Karpas-422 (cell line): ENCODE results near the gene UBAP1L. TPM values are rescaled to one million over a fixed set of nuclear protein-coding genes. Genes with fewer than 3 reads are reported as not detected.

Experiments
- DNase-seq: peaks from one replicate; pipeline ENCODE4 v3.0.0-alpha.2; 2015
- H2AFZ ChIP-seq: fragments of 200-600 bp; sonication (generic); 2 replicates; pipeline ENCODE4 v1.6.1; 2014; ENCODE audit warnings: antibody characterized with exemption, low read length, mixed read lengths
- H3K27ac ChIP-seq: fragments of 200-600 bp; sonication (generic); 2 replicates; pipeline ENCODE4 v1.5.1; 2014; ENCODE audit warnings: mild to moderate bottlenecking, low read length, moderate library complexity
- H3K27me3 ChIP-seq: fragments of 200-600 bp; sonication (generic); 2 replicates; pipeline ENCODE4 v1.6.1; 2014; ENCODE audit warnings: low read length, mixed read lengths
- H3K36me3 ChIP-seq: fragments of 200-600 bp; sonication (generic); 2 replicates; pipeline ENCODE4 v1.6.1; 2014; ENCODE audit warnings: low read length, mixed read lengths; ENCODE audit not compliant: insufficient read depth
- H3K4me1 ChIP-seq: fragments of 200-600 bp; sonication (generic); 2 replicates; pipeline ENCODE4 v1.6.1; 2014; ENCODE audit warnings: mild to moderate bottlenecking, low read length, mixed read lengths
- H3K4me2 ChIP-seq: fragments of 200-600 bp; sonication (generic); 2 replicates; pipeline ENCODE4 v1.6.1; 2014; ENCODE audit warnings: low read length, low read depth, mild to moderate bottlenecking; ENCODE audit not compliant: poor library complexity, severe bottlenecking
- H3K4me3 ChIP-seq: fragments of 200-600 bp; sonication (generic); 2 replicates; pipeline ENCODE4 v1.5.1; 2014; ENCODE audit warnings: mild to moderate bottlenecking, antibody characterized with exemption, low read length, mixed read lengths
- H3K79me2 ChIP-seq: fragments of 200-600 bp; sonication (generic); 2 replicates; pipeline ENCODE4 v1.6.1; 2014; ENCODE audit warnings: mild to moderate bottlenecking, low read length, mixed read lengths
- H3K9ac ChIP-seq: fragments of 200-600 bp; sonication (generic); 2 replicates; pipeline ENCODE4 v1.6.0; 2014; ENCODE audit warnings: low read length
- H3K9me2 ChIP-seq: fragments of 200-600 bp; sonication (generic), shearing (Covaris generic); replicated peaks from 2 replicates; pipeline ENCODE4 v1.6.0; 2014; ENCODE audit warnings: mild to moderate bottlenecking, low read length, moderate library complexity; ENCODE audit not compliant: insufficient read depth
- H3K9me3 ChIP-seq: fragments of 300-700, 200-600 bp; sonication (generic); 2 replicates; pipeline ENCODE4 v1.6.1; 2014; ENCODE audit warnings: low read length, mixed read lengths
- H4K20me1 ChIP-seq: fragments of 200-600 bp; sonication (generic); 2 replicates; pipeline ENCODE4 v1.6.1; 2014; ENCODE audit warnings: mild to moderate bottlenecking, antibody characterized with exemption, low read length, low read depth; ENCODE audit not compliant: insufficient read depth
- small RNA-seq: library from RNA; depleted of rRNA; stranded (forward); fragments of <200 nt; gene quantifications from one replicate; pipeline ENCODE3, GENCODE V24; 2014
- total RNA-seq: library from RNA; depleted of rRNA; stranded (reverse); fragments of >200 nt; shearing (Covaris generic); gene quantifications from 2 replicates; pipeline ENCODE4 v1.2.3, GENCODE V29; 2014; ENCODE audit warnings: low replicate concordance; rRNA removed

The UBAP1L gene
- total RNA-seq, 1 experiment from 2014 or later, result 6.5 TPM

DNA sequence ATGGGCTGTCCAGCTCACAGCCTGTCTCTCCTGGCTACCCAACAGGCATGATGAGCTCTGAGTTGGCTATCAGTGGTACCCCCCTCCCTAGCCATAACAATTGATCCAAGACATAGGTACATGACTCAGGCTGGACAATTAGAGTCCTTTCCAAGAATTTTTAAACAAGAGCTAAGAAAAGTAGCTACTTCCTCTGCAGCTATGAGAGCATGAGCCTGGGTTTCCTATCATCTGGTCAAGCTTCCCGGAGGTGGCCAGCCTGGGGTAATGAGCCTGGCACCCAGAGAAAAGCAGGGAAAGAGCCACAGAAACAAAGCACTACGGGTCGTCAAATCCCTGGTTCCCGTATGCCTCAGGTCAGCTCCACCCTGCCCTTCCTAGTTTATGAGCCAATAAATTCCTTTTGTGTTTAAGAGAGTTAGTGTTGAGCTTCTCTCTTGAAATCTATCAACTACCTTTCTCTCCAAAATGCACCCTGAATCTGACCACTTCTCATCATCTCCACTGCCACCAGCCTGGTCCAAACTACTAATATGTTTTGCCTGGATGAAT is 72.1 kb downstream of the UBAP1L start:
- no peak overlapping the region for H2AFZ ChIP-seq
- no peaks in the 10 kb centered on the region for H3K4me1 ChIP-seq

More for the DNA sequence above, 72.1 kb downstream of the UBAP1L start:
- Histone ChIP-seq H3K36me3 (no peaks in the 10 kb centered on the region), H3K4me2 (no peak overlapping the region), H3K79me2 (no peaks in the 10 kb centered on the region), H3K27ac (no peak overlapping the region), H3K9me3 (no peaks in the 10 kb centered on the region), H4K20me1 (no peaks in the 10 kb centered on the region), H3K9ac (no peak overlapping the region), H3K9me2 (no peaks in the 10 kb centered on the region), H3K4me3 (no peak overlapping the region), H3K27me3 (no peaks in the 10 kb centered on the region)
- no peak for DNase-seq

Small RNA genes within 50 kb of the gene (small RNA-seq; reads per million reads assigned to genes)
- gene AC013553.1, result not detected

Other genes with a start within 250 kb of the UBAP1L start
- gene ANKDD1A, start 203.3 kb downstream of the UBAP1L start, total RNA-seq, result 1.8 TPM in 2 replicates
- 93.0 and 111 TPM in 2 replicates for gene SPG21, start 125.3 kb downstream of the UBAP1L start, total RNA-seq
- 19.3 and 23.4 TPM in 2 replicates for gene MTFMT, start 85.6 kb downstream of the UBAP1L start, total RNA-seq
- not detected in 2 replicates for gene SLC51B, start 69.8 kb downstream of the UBAP1L start, total RNA-seq
- gene RASL12, start 47.2 kb downstream of the UBAP1L start, total RNA-seq, result not detected in 2 replicates
- gene KBTBD13, start 38.5 kb downstream of the UBAP1L start, total RNA-seq, result not detected in 2 replicates
- 20.5 and 23.4 TPM in 2 replicates for gene PDCD7, start 18.6 kb upstream of the UBAP1L start, total RNA-seq
- 26.2 and 34.3 TPM in 2 replicates for gene CLPX, start 70.1 kb upstream of the UBAP1L start, total RNA-seq
- gene CILP, start 96.3 kb upstream of the UBAP1L start, total RNA-seq, result 0.04 TPM in 1 of 2 replicates, not detected in the other
- 7.7 and 8.3 TPM in 2 replicates for gene PARP16, start 171.7 kb upstream of the UBAP1L start, total RNA-seq
- not detected in 2 replicates for gene RNU5A-1, start 180.9 kb upstream of the UBAP1L start, total RNA-seq
- not detected in 2 replicates for gene RNU5B-1, start 189.5 kb upstream of the UBAP1L start, total RNA-seq